OCI-LY7 (cell line): Measurements from ENCODE around the gene PRR7. TPM values are rescaled to one million over a fixed set of nuclear protein-coding genes. Genes with fewer than 3 reads are reported as not detected.

Experiments
- BruUV-seq: library from RNA; stranded (reverse); fragments of 400-500 nt; replicated peaks from 2 replicates; lab custom pipeline; 2021; lab: Mats Ljungman, UMichigan
- CTCF ChIA-PET: fragments of 300-600 bp; sonication (Branson Sonifier 250); formaldehyde crosslinking; loops from one replicate; lab custom pipeline; 2022; ENCODE audit warnings: antibody characterized with exemption; ENCODE audit not compliant: unreplicated experiment; lab: Charles Lee
- POLR2A ChIA-PET: fragments of 300-600 bp; sonication (Branson Sonifier 250); formaldehyde crosslinking; loops from one replicate; lab custom pipeline; 2022; ENCODE audit warnings: antibody characterized with exemption; lab: Charles Lee
- DNase-seq: peaks from one replicate; pipeline ENCODE4 v3.0.0-alpha.2; 2015; ENCODE audit warnings: low spot score
- H2AFZ ChIP-seq: fragments of 200-600 bp; sonication (generic), shearing (Covaris generic); 2 replicates; pipeline ENCODE4 v1.6.1; 2014; ENCODE audit warnings: mild to moderate bottlenecking, antibody characterized with exemption, low read length, moderate library complexity
- H3K27ac ChIP-seq: fragments of 200-600 bp; sonication (generic); 2 replicates; pipeline ENCODE4 v1.5.1; 2014; ENCODE audit warnings: mixed run types, low read depth, mild to moderate bottlenecking, moderate library complexity, low read length, inconsistent platforms; ENCODE audit not compliant: poor library complexity, severe bottlenecking
- H3K36me3 ChIP-seq: fragments of 200-600 bp; sonication (generic); 2 replicates; pipeline ENCODE4 v1.6.1; 2014; ENCODE audit warnings: mild to moderate bottlenecking, antibody characterized with exemption, low read length, moderate library complexity, mixed read lengths; ENCODE audit not compliant: insufficient read depth
- H3K4me1 ChIP-seq: fragments of 200-600 bp; sonication (generic); 2 replicates; pipeline ENCODE4 v1.5.1; 2014; ENCODE audit warnings: mild to moderate bottlenecking, low read length; ENCODE audit not compliant: insufficient read depth, poor library complexity, severe bottlenecking
- H3K4me2 ChIP-seq: fragments of 200-600 bp; sonication (generic); 2 replicates; pipeline ENCODE4 v1.6.1; 2014; ENCODE audit warnings: mild to moderate bottlenecking, low read length
- H3K4me3 ChIP-seq: fragments of 200-600 bp; sonication (generic); 2 replicates; pipeline ENCODE4 v1.5.1; 2014; ENCODE audit warnings: mild to moderate bottlenecking, low read depth, low read length; ENCODE audit not compliant: poor library complexity, severe bottlenecking
- H3K79me2 ChIP-seq: fragments of 200-600 bp; sonication (generic); 2 replicates; pipeline ENCODE4 v1.6.1; 2016; ENCODE audit warnings: low read depth, mild to moderate bottlenecking, low read length, moderate library complexity, mixed read lengths; ENCODE audit not compliant: insufficient read depth
- H3K9me2 ChIP-seq: fragments of 200-600 bp; sonication (generic); 2 replicates; pipeline ENCODE4 v1.6.1; 2016; ENCODE audit warnings: mild to moderate bottlenecking, low read length, mixed read lengths; ENCODE audit not compliant: insufficient read depth
- H3K9me3 ChIP-seq: fragments of 200-600 bp; sonication (generic); 2 replicates; pipeline ENCODE4 v1.6.1; 2014; ENCODE audit warnings: mild to moderate bottlenecking, mixed run types, low read length, mixed read lengths
- H4K20me1 ChIP-seq: fragments of 200-600 bp; sonication (generic); 2 replicates; pipeline ENCODE4 v1.6.1; 2014; ENCODE audit warnings: mild to moderate bottlenecking, antibody characterized with exemption, low read length, moderate library complexity, mixed read lengths; ENCODE audit not compliant: insufficient read depth
- CTCF ChIP-seq: fragments of 200-600 bp; sonication (generic); conservative IDR thresholded peaks from 2 replicates; pipeline ENCODE4 v1.5.1; 2014; ENCODE audit warnings: mild to moderate bottlenecking, antibody characterized with exemption, low read length, moderate library complexity, mixed read lengths
- EZH2phosphoT487 ChIP-seq: fragments of 200-600 bp; sonication (generic); IDR thresholded peaks from 2 replicates; pipeline ENCODE4 v1.6.1; 2018; ENCODE audit warnings: low read depth, borderline replicate concordance, mild to moderate bottlenecking, mixed run types, antibody characterized with exemption, low read length, moderate library complexity, mixed read lengths
- intact Hi-C: fragments of 100-400 bp; cut with micrococcal nuclease; formaldehyde crosslinking; loops from one replicate; pipeline ENCODE4 v1.10.0; 2022; ENCODE audit not compliant: unreplicated experiment
- total RNA-seq, 2 experiments: library from RNA; depleted of rRNA in 1 of 2; stranded (reverse); fragments of >200 nt in 1 of 2; shearing (Covaris generic) in 1 of 2; gene quantifications; 2 replicates each; pipeline ENCODE4 v1.2.3, GENCODE V29; 2014 to 2022

The PRR7 gene
- total RNA-seq, 2 experiments from 2014 or later: 12.8 to 13.6 TPM

DNA sequence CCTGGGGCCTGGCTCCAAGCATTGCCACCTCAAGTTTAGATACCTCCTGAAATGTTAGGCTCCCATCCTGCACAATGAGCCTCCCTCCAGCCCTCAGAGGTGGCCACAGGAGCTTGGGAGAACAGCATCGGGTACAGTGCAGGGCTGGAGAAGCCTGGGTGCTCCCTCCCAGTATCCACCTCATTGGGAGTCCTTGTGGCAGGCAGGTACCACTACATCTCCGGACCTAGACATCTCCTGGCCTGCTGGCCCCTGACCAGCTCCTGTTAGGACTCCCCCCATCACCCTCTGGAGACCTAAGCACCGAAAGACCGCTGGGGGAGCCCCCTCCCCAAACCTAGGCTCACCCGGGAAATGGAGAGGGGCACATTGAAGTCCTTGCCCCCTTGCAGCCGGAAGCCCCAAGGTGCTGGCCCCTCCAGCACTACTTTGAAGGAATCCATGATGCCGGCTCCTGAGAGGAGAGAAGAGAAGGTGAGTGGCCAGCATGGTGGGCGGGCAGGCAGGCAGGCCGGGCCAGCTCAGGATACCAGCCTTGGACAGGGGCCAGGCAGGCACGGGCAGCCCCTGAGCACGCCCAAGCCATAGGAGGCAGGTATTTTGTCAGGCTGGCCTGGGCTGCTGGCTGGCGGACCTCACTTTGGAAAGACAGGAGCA is 49.6 kb downstream of the PRR7 start:
- peak; percentile 38 for DNase-seq
- Histone ChIP-seq H3K9me3 (no peaks in the 10 kb centered on the region), H3K79me2 (no peaks in the 10 kb centered on the region), H3K36me3 (no peaks in the 10 kb centered on the region), H4K20me1 (peaks cover 6% of the 10 kb centered on the region; the same call in 1 of the 2 replicates), H2AFZ (no peak overlapping the region), H3K4me2 (peak overlapping the region; percentile 96), H3K27ac (peak overlapping the region; percentile 3), H3K4me3 (peak overlapping the region; percentile 81), H3K4me1 (peaks cover 47% of the 10 kb centered on the region), H3K9me2 (no peaks in the 10 kb centered on the region)
- TF ChIP-seq CTCF: 0 out of 2 replicates have a peak, but pooled peaks have one; percentile 39
- no peak for TF ChIP-seq EZH2phosphoT487
- intact Hi-C loops: loop anchor here (2.0 kb wide), 2 partner anchors 41 to 105 kb away; no protein-coding TSS in a partner anchor
- ChIA-PET CTCF (interaction anchor here (0.5 to 0.7 kb wide), 3 partner anchors 12 to 106 kb away, joined by 3 read pairs; no protein-coding TSS in a partner anchor), POLR2A (interaction anchor here (0.6 to 2.8 kb wide), 3 partner anchors 14 to 547 kb away, joined by 3 to 24 read pairs (median 4); partner anchors contain the start of gene DOK3)
- no TSS peak for BruUV-seq

DNA sequence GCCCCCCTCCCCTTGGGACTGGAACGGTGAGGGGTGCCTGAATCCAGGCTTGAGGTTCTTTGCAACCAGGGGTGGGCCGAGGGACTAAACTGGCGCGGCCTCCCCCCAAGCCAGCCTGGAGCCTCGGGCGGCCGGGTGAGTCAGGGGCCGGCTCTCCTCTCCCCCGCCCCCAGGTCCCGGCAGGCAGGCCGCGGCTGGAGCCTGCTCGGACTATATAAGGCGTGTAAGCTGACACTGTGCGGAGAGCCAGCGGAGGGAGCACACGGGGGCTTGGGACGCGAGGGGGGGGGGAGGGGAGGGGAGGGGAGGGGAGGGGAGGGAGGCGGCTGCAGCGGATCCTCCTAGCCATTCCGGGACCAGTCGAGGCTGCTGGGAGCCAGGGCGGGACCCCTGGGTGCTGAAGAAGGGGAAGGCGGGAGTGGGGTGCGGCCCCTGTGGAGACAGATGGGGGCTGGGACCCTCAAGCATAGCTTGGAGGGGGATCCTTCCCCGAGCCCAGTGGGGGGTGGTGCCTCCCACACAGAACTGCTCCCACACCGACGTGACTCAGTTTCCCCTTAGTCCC is 50.2 kb downstream of the PRR7 start:
- no TSS peak for BruUV-seq
- ChIA-PET POLR2A (interaction anchor here (0.6 to 2.8 kb wide), 3 partner anchors 13 to 546 kb away, joined by 4 to 24 read pairs (median 4); partner anchors contain the start of gene DOK3), CTCF (interaction anchor here (0.6 to 1.0 kb wide), 3 partner anchors 11 to 384 kb away, joined by 3 to 4 read pairs (median 3); no protein-coding TSS in a partner anchor)
- TF ChIP-seq CTCF (no peak), EZH2phosphoT487 (no peak)
- no peaks in the 10 kb centered on the region for H3K79me2 ChIP-seq
- no peaks in the 10 kb centered on the region for H3K9me2 ChIP-seq
- H3K27ac ChIP-seq: peak overlapping the region; percentile 29
- DNase-seq: peak; percentile 54
- H3K4me2 ChIP-seq: peak overlapping the region; percentile 96
- intact Hi-C loops: loop anchor here (2.0 kb wide), 2 partner anchors 42 to 106 kb away; no protein-coding TSS in a partner anchor
- no peaks in the 10 kb centered on the region for H3K9me3 ChIP-seq
- peak overlapping the region; percentile 81 for H3K4me3 ChIP-seq
- H4K20me1 ChIP-seq: peaks cover 6% of the 10 kb centered on the region; the same call in 1 of the 2 replicates
- peaks cover 5% of the 10 kb centered on the region; the same call in 1 of the 2 replicates for H3K36me3 ChIP-seq
- peak overlapping the region; percentile 50; the same call in 1 of the 2 replicates for H2AFZ ChIP-seq
- peaks cover 53% of the 10 kb centered on the region for H3K4me1 ChIP-seq
